ENCODE results near the gene ZNF862. TPM values are rescaled to one million over a fixed set of nuclear protein-coding genes. Genes with fewer than 3 reads are reported as not detected.

Gene ZNF862
- polyA plus RNA-seq, 3 donors = 1.3 to 18.4 (median 2.7) TPM

- no peak for DNase-seq
- no peak for TF ChIP-seq CTCF (IDR thresholded peaks at IDR 0.05)
- Histone ChIP-seq H4K20me1 (ENCODE audit: insufficient read depth, low read length) (no peaks in the 10 kb centered on the region), H3K36me3 (replicated peaks in 1 of 2; ENCODE audit: control insufficient read depth in 1 of 2, insufficient read depth in 2 of 2, low read length in 2 of 2) (no peaks in the 10 kb centered on the region), H3K79me2 (ENCODE audit: insufficient read depth, low read length) (no peaks in the 10 kb centered on the region), H3K4me3 (replicated peaks in 1 of 3; ENCODE audit: low read depth in 2 of 3, low read length in 3 of 3) (no peak overlapping the region), H3K9ac (ENCODE audit: insufficient read depth, low read length, poor library complexity, severe bottlenecking) (no peak overlapping the region), H3K9me3 (replicated peaks in 1 of 2; ENCODE audit: control insufficient read depth in 1 of 2, insufficient read depth in 1 of 2, low read length in 2 of 2) (no peaks in the 10 kb centered on the region), H2AFZ (ENCODE audit: insufficient read depth, low read depth, low read length, poor library complexity, severe bottlenecking) (no peak overlapping the region), H3K4me2 (replicated peaks; ENCODE audit: extremely low read depth, low read length, poor library complexity, severe bottlenecking) (no peak overlapping the region), H3K4me1 (ENCODE audit: control insufficient read depth in 1 of 2, insufficient read depth in 2 of 2, low read length in 2 of 2) (peaks cover 20 to 26% of the 10 kb centered on the region in 2 donors), H3K27me3 (ENCODE audit: control insufficient read depth in 2 of 2, insufficient read depth in 2 of 2, low read length in 2 of 2) (peaks cover 0 to 2% of the 10 kb centered on the region in 2 donors), H3K27ac (ENCODE audit: low read depth in 1 of 2, low read length in 2 of 2) (no peak overlapping the region)
- Mint-ChIP-seq H3K36me3 (peaks cover 0 to 7% of the 10 kb centered on the region in 2 donors), H3K9me3 (no peaks in the 10 kb centered on the region), H3K4me3 (no peak overlapping the region), H3K4me1 (peaks cover 22% of the 10 kb centered on the region), H3K27ac (no peak overlapping the region), H3K27me3 (ENCODE audit: low read depth in 3 of 3) (peaks cover 3 to 11% (median 6%) of the 10 kb centered on the region in 3 donors)
- intact Hi-C loops (cut with micrococcal nuclease) = no loop called here
- WGBS (ENCODE audit: insufficient coverage) = 95% methylated on average over 4 of the region's 4 CpGs
These were observed 37.2 kb downstream of the ZNF862 start for GRCh38 chr7:149875396-149875795.

- DNase-seq = peak in 1 of 3 donors; percentile 1
- Mint-ChIP-seq H3K27ac (peak overlapping the region in 1 of 7 donors; percentile 21), H3K4me3 (peak overlapping the region in 1 of 2 donors; percentile 10), H3K4me1 (peaks cover 13% of the 10 kb centered on the region), H3K27me3 (ENCODE audit: low read depth in 3 of 3) (peaks cover 3 to 4% (median 3%) of the 10 kb centered on the region in 3 donors), H3K9me3 (no peaks in the 10 kb centered on the region), H3K36me3 (peaks cover 0 to 7% of the 10 kb centered on the region in 2 donors)
- Histone ChIP-seq H3K4me3 (replicated peaks in 1 of 3; ENCODE audit: low read depth in 2 of 3, low read length in 3 of 3) (no peak overlapping the region), H3K36me3 (replicated peaks in 1 of 2; ENCODE audit: control insufficient read depth in 1 of 2, insufficient read depth in 2 of 2, low read length in 2 of 2) (no peaks in the 10 kb centered on the region), H2AFZ (ENCODE audit: insufficient read depth, low read depth, low read length, poor library complexity, severe bottlenecking) (no peak overlapping the region), H3K4me1 (ENCODE audit: control insufficient read depth in 1 of 2, insufficient read depth in 2 of 2, low read length in 2 of 2) (peaks cover 11 to 17% of the 10 kb centered on the region in 2 donors), H3K27me3 (ENCODE audit: control insufficient read depth in 2 of 2, insufficient read depth in 2 of 2, low read length in 2 of 2) (peaks cover 0 to 1% of the 10 kb centered on the region in 2 donors), H3K27ac (ENCODE audit: low read depth in 1 of 2, low read length in 2 of 2) (no peak overlapping the region), H3K79me2 (ENCODE audit: insufficient read depth, low read length) (no peaks in the 10 kb centered on the region), H3K4me2 (replicated peaks; ENCODE audit: extremely low read depth, low read length, poor library complexity, severe bottlenecking) (no peak overlapping the region), H4K20me1 (ENCODE audit: insufficient read depth, low read length) (no peaks in the 10 kb centered on the region), H3K9me3 (replicated peaks in 1 of 2; ENCODE audit: control insufficient read depth in 1 of 2, insufficient read depth in 1 of 2, low read length in 2 of 2) (no peaks in the 10 kb centered on the region), H3K9ac (ENCODE audit: insufficient read depth, low read length, poor library complexity, severe bottlenecking) (no peak overlapping the region)
- WGBS (ENCODE audit: insufficient coverage) = 90% methylated on average over 11 of the region's 16 CpGs
- no peak for TF ChIP-seq CTCF (IDR thresholded peaks at IDR 0.05)
- intact Hi-C loops (cut with micrococcal nuclease) = no loop called here
These were observed 39.8 kb downstream of the ZNF862 start for GRCh38 chr7:149877890-149878522.

Measured in CD14-positive monocyte (primary cell).